ENCODE measurements around the gene SBF2.

Gene SBF2

DNA sequence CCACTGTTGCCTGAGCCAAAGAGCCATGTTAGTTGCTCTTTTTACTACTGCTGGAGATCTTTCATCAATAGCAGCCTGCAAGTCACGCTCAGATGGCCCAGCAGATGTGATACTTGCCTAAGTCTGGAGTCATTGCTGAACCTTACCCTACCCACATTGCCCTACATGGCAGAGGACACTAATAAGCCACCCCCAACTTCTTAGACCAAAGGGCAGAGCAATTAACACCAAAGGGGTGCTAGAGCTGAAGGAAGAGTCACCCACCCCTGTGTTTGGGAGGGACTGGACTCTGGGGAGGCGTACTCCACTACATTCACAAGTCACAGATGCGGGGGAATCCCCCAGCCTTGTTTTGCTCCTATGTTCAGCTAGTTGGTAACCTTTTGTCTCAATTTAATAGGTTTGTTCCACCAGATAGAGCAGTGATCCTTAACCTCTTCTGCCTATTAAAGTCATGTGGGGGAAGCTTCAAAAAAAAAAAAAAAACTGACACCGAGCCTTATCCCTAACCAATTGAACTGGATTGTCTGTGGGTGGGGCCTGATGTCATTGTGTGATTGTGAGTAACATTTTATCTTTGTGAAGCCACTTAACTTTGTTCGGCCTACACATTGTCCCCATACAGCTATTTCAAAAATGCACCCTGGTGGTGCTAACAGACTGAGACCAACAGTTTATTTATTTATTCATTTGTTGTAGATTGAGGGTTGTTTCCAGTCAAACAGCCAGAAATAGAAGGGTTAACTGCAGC is 23.9 kb upstream of the SBF2 start:
- DNase-seq (ENCODE audit: low read depth in 1 of 2, low spot score in 1 of 2), result no peak

- no peak for DNase-seq (ENCODE audit: low read depth in 1 of 2, low spot score in 1 of 2)
These were observed 23.2 kb upstream of the SBF2 start for GRCh38 chr11:10317151-10317755.

DNA sequence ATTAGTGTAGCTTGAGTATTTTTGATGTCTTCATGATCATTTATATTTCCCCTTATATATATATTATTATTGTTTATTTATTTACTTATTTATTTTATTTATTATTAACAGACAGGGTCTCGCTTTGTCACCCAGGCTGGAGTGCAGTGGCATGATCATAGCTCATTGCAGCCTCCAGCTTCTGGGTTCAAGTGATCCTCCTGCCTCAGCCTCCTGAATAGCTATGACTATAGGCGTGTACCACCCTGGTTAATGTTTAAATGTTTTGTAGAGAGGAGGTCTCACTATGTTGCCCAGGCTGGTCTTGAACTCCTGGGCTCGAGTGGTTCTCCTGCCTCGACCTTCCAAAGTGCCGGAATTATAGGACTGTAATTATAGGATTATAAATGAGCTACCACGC is 21.1 kb upstream of the SBF2 start:
- no peak for DNase-seq (ENCODE audit: low read depth in 1 of 2, low spot score in 1 of 2)

GRCh38 chr11:10314199-10315072 is 20.4 kb upstream of the SBF2 start:
- DNase-seq (ENCODE audit: low read depth in 1 of 2, low spot score in 1 of 2), result no peak

DNA sequence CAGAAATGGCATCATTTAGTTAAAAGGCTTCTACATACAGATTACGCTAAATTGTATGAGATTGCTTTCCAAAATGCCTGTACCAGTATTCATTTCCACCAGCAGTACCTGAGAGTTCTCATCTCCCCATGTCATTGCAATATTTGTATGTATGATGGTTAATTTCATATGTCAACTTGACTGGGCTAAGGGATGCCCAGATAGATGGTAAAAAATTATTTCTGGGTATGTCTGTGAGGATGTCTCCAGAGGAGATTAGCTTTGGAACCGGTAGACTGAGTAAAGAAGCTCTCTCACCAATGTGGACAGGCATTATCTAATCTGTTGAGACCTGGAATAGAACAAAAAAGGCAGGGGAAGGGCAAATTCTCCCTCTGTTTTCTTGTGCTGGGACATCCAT is 17.8 kb upstream of the SBF2 start:
- no peak for DNase-seq (ENCODE audit: low read depth in 1 of 2, low spot score in 1 of 2)

GRCh38 chr11:10310301-10310841 is 16.4 kb upstream of the SBF2 start:
- no peak for DNase-seq (ENCODE audit: low read depth in 1 of 2, low spot score in 1 of 2)

- DNase-seq (ENCODE audit: low read depth in 1 of 2, low spot score in 1 of 2), result no peak
These were observed 15.4 kb upstream of the SBF2 start for GRCh38 chr11:10309163-10310093.

GRCh38 chr11:10308201-10308954 is 14.4 kb upstream of the SBF2 start:
- DNase-seq (ENCODE audit: low read depth in 1 of 2, low spot score in 1 of 2), result no peak

DNA sequence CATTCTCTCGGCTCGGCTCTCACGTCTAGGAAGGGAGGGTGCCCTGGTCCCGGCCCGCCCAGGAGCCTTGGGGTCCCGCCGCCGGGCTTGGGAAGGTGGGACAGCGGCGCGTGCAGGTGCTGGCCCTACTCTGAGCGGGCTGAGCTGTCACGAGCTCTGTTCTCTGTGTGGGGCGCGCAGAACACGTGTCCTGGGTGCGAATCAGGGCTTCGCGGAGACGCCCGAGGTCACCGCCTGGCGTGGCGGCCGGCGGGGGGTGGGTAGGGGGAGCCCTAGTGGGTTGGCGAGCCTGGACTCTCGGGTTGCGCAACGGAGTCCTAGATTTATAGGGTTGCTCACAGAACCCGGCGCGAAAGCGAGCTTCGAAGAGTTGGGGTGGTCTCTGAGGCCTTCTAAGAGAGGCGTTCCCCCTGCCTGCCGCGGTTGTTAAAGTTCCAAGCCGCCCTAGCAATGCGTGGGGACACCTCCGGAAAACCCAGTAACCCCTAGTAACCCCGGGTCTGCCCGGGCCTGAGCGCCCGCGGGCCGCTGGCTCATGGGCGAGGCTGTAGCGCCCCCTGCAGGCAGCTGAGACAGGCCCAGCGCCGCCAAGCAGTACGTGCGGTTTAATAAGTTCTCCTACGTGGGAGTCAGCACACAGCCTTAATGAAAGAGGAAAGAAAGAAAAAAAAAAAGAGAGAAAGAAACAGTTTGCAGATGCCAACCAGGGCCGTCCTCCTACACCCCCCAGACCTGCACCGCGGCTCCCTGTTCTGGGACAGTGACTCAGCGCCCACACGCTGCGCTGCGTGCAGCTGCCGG is 13.6 kb upstream of the SBF2 start:
- DNase-seq (ENCODE audit: low read depth in 1 of 2, low spot score in 1 of 2), result peak; percentile 69 to 74

GRCh38 chr11:10307022-10307399 is 13.0 kb upstream of the SBF2 start:
- DNase-seq (ENCODE audit: low read depth in 1 of 2, low spot score in 1 of 2), result no peak

- DNase-seq (ENCODE audit: low read depth in 1 of 2, low spot score in 1 of 2), result no peak
These were observed 12.2 kb upstream of the SBF2 start for GRCh38 chr11:10305964-10306918.

DNA sequence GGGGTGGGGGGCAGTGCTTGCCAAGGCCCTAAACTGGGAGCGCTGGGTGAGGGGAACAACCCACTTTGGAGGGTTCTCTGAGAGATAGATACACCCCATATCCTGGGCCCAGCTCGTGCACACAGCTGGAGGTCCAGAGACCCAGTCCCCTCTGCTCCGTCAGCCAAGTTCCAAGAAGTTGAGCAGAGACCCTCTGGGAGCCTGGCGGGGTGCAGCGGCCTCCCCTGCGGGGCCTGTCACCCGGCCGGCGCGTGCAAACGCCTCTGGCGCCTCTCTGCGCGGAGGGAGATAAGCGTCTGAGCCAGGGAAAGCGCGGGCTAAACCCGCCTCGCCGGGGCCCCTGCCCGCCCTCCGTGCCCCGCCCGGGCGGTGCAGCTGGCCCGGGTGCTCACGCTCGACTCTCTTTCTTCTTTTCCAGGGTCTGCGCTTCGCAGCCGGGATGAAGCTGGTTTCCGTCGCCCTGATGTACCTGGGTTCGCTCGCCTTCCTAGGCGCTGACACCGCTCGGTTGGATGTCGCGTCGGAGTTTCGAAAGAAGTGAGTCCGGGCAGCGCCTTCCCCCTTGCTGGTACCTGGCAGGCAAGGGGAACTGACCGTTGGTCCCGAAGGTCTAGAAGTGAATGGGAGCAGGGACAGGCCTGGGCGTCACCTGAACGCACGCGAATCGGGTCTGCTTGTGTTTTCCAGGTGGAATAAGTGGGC is 11.4 kb upstream of the SBF2 start:
- DNase-seq (ENCODE audit: low read depth in 1 of 2, low spot score in 1 of 2), result no peak

- DNase-seq (ENCODE audit: low read depth in 1 of 2, low spot score in 1 of 2), result no peak
These were observed 10.7 kb upstream of the SBF2 start, which contains the start of gene ADM for GRCh38 chr11:10304495-10305261. TSS of gene ADM (plus strand) at chr11:10305073. CDS start at chr11:10305701, 628 bp downstream.

DNA sequence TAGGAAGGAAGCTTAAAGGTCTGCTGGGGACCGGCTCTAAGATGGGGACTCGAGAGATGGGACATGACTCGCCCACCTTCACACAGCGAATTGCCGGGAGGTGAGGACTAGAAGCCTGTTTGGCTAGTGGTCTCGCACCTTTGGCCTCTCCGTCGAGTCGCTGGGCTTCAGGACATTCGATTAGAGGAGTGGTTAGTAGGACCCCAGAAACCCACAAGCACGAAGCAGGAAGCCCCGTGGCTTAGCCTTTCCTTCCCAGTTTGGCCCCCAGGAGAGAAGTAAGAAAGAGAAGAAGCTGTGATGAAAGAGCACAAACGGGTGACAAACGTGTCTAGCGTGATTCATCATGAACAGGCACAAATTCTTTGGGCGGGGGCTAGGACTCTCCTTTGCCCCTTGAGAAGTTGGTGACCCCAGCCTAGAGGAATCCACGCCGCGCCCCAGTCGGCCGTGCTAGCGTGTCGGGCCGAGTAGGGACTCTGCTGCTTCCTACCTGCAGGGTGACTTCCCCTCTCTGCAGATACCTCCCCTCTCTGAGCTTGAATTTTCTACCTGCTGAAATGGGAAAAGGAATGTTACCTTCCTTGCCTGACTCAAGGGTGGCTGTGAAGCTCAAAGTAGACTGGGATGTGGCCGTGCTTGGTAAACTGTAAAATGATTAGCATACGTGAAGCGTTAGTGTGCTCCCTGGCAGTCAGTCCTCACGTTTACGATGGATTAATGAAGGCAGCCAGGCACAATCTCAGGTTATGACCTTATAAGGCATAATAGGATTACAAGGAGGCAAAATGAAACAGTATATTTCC is 9.7 kb upstream of the SBF2 start:
- DNase-seq (ENCODE audit: low read depth in 1 of 2, low spot score in 1 of 2), result no peak

DNA sequence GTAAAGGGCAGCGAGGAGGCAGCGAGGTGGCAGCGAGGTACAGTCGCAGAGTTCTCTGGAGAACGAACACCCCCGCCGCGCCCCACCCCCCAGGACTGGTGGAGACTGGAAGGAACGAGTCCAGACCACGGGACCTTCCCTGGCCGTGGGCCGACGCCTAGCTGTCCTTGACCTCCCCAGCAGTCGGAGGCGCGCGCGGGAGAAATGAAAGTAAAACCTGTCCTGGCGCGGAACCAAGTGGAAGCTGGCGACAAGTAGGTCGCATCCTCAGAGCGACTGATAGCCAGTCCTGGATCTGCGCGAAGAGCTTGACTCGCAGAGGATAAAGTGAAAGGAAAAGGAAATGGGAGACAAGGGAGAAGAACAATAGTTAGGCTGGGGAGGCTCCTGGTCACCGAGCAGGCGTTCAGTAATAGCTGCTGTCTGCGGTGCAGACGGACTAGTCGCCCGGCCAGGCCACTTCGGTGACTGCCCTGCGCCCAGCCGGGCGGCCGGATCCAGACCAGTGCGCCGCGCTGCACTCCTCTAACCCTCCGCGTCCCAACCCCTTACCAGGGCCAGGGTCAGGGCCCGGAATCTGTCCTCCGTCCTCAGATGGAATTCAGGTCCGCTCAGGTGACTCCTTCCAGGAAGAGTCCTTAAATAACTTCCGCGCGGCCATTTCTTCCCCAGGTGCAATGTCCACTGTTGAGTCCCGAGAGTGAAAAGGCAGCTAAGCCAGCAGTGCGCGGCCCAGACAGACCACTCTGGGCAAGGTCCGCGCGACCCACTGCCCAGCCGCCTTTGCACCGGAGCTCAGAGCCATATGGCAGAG is 8.9 kb upstream of the SBF2 start:
- DNase-seq (ENCODE audit: low read depth in 1 of 2, low spot score in 1 of 2), result peak in 1 of 2 donors; percentile 28

All from activated CD4-positive, alpha-beta T cell treated with anti-CD3 and anti-CD28 coated beads, Interleukin-2, amount 50 U/mL, for 24 hours (primary cell).